Measurements from ENCODE around the gene TRAF1.

TRAF1 gene

GRCh38 chr9:120950421-120951388 is 24.1 kb upstream of the TRAF1 start:
- CTCF ChIA-PET, result interaction anchor here (0.7 to 1.2 kb wide), 3 partner anchors 14 to 195 kb away, joined by 3 to 6 read pairs (median 4); no protein-coding TSS in a partner anchor
- no peak for DNase-seq (ENCODE audit: low read depth, low spot score)
- H3K4me3 ChIP-seq (ENCODE audit: low read depth, low read length), result no peak overlapping the region
- no peak for TF ChIP-seq CTCF (IDR thresholded peaks at IDR 0.05; ENCODE audit: insufficient read depth, low read length, missing control alignments)
- POLR2A ChIA-PET, result no interaction called here

- no peak overlapping the region for H3K4me3 ChIP-seq (ENCODE audit: low read depth, low read length)
- TF ChIP-seq CTCF (IDR thresholded peaks at IDR 0.05; ENCODE audit: insufficient read depth, low read length, missing control alignments), result no peak
- ChIA-PET CTCF (no interaction called here), POLR2A (no interaction called here)
- no peak for DNase-seq (ENCODE audit: low read depth, low spot score)
These were observed 22.7 kb upstream of the TRAF1 start for GRCh38 chr9:120949290-120949689.

GRCh38 chr9:120948824-120949223 is 22.2 kb upstream of the TRAF1 start:
- no peak for TF ChIP-seq CTCF (IDR thresholded peaks at IDR 0.05; ENCODE audit: insufficient read depth, low read length, missing control alignments)
- no peak overlapping the region for H3K4me3 ChIP-seq (ENCODE audit: low read depth, low read length)
- ChIA-PET CTCF (interaction anchor here (1.1 kb wide), 1 partner anchor 32 kb away, joined by 6 read pairs; no protein-coding TSS in a partner anchor), POLR2A (no interaction called here)
- no peak for DNase-seq (ENCODE audit: low read depth, low spot score)

GRCh38 chr9:120947222-120947621 is 20.6 kb upstream of the TRAF1 start:
- no peak overlapping the region for H3K4me3 ChIP-seq (ENCODE audit: low read depth, low read length)
- TF ChIP-seq CTCF (IDR thresholded peaks at IDR 0.05; ENCODE audit: insufficient read depth, low read length, missing control alignments), result no peak
- ChIA-PET CTCF (no interaction called here), POLR2A (no interaction called here)
- no peak for DNase-seq (ENCODE audit: low read depth, low spot score)

- ChIA-PET POLR2A (no interaction called here), CTCF (interaction anchor here (1.6 kb wide), 1 partner anchor 9 kb away, joined by 9 read pairs; no protein-coding TSS in a partner anchor)
- no peak for DNase-seq (ENCODE audit: low read depth, low spot score)
- no peak for TF ChIP-seq CTCF (IDR thresholded peaks at IDR 0.05; ENCODE audit: insufficient read depth, low read length, missing control alignments)
- H3K4me3 ChIP-seq (ENCODE audit: low read depth, low read length), result no peak overlapping the region
These were observed 19.7 kb upstream of the TRAF1 start for GRCh38 chr9:120946259-120946658.

GRCh38 chr9:120944948-120945347 is 18.4 kb upstream of the TRAF1 start:
- ChIA-PET CTCF (interaction anchor here (1.6 kb wide), 1 partner anchor 8 kb away, joined by 9 read pairs; no protein-coding TSS in a partner anchor), POLR2A (no interaction called here)
- H3K4me3 ChIP-seq (ENCODE audit: low read depth, low read length), result no peak overlapping the region
- TF ChIP-seq CTCF (IDR thresholded peaks at IDR 0.05; ENCODE audit: insufficient read depth, low read length, missing control alignments), result no peak
- DNase-seq (ENCODE audit: low read depth, low spot score), result no peak

All from AG04449 (cell line).